Measurements from ENCODE around the gene GOLGA6A.

DNA sequence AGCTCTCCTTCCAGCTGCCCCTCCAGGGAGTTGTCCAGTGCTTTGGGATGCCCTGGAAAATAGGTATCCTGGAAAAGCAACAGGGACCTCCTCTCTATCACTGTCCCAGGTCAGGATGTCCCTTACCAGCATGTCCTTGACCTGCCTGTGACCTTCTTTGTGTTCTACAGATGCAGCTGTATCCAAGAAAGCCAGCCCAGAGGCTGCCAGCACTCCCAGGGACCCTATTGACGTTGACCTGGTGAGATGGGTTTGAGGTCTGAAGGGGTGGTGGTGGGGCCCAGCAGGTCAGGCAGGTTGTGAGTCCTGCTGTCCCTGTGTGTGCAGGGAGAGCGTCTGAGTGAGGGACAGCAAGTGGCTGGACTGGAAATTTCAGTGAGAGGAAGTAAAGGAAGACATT lies 57.7 kb downstream of the GOLGA6A start:
- no peak for TF ChIP-seq EZH2 (IDR thresholded peaks at IDR 0.05; ENCODE audit: low read length, unreplicated experiment)
- no peak for TF ChIP-seq EZH2phosphoT487 (IDR thresholded peaks at IDR 0.05; ENCODE audit: borderline replicate concordance, low read length)
- TF ChIP-seq, protein P1, sequence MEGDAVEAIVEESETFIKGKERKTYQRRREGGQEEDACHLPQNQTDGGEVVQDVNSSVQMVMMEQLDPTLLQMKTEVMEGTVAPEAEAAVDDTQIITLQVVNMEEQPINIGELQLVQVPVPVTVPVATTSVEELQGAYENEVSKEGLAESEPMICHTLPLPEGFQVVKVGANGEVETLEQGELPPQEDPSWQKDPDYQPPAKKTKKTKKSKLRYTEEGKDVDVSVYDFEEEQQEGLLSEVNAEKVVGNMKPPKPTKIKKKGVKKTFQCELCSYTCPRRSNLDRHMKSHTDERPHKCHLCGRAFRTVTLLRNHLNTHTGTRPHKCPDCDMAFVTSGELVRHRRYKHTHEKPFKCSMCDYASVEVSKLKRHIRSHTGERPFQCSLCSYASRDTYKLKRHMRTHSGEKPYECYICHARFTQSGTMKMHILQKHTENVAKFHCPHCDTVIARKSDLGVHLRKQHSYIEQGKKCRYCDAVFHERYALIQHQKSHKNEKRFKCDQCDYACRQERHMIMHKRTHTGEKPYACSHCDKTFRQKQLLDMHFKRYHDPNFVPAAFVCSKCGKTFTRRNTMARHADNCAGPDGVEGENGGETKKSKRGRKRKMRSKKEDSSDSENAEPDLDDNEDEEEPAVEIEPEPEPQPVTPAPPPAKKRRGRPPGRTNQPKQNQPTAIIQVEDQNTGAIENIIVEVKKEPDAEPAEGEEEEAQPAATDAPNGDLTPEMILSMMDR (conservative IDR thresholded peaks at IDR 0.05; ENCODE audit: low read depth, low read length): no peak
